ENCODE measurements around the gene GYS1.

GRCh38 chr19:48947258-48947542 lies 45.9 kb downstream of the GYS1 start:
- TF ChIP-seq, protein P1, sequence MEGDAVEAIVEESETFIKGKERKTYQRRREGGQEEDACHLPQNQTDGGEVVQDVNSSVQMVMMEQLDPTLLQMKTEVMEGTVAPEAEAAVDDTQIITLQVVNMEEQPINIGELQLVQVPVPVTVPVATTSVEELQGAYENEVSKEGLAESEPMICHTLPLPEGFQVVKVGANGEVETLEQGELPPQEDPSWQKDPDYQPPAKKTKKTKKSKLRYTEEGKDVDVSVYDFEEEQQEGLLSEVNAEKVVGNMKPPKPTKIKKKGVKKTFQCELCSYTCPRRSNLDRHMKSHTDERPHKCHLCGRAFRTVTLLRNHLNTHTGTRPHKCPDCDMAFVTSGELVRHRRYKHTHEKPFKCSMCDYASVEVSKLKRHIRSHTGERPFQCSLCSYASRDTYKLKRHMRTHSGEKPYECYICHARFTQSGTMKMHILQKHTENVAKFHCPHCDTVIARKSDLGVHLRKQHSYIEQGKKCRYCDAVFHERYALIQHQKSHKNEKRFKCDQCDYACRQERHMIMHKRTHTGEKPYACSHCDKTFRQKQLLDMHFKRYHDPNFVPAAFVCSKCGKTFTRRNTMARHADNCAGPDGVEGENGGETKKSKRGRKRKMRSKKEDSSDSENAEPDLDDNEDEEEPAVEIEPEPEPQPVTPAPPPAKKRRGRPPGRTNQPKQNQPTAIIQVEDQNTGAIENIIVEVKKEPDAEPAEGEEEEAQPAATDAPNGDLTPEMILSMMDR (IDR thresholded peaks at IDR 0.05; ENCODE audit: insufficient read depth, low read length, poor library complexity, severe bottlenecking): no peak
- TF ChIP-seq EZH2phosphoT487 (conservative IDR thresholded peaks at IDR 0.05; ENCODE audit: low read length): no peak

Data from SU-DHL-6 (cell line).